Peyer's patch (tissue), 4 donors: ENCODE measurements around the gene GRIK4. TPM values are rescaled to one million over a fixed set of nuclear protein-coding genes. Genes with fewer than 3 reads are reported as not detected.
A peak's percentile ranks its signal among the peaks of the same experiment; 100 is the strongest.

Experiments
- DNase-seq, 3 donors: peaks; one replicate each; pipeline ENCODE4 v3.0.0-alpha.2; 2017 to 2019
- H3K27ac ChIP-seq, 4 donors: fragments of 200-600 bp; sonication (generic); one replicate each; pipeline ENCODE4 v1.5.1; 2016 to 2019
- H3K27me3 ChIP-seq, 2 donors: fragments of 200-600 bp; sonication (generic); one replicate each; pipeline ENCODE4 v1.5.1; 2019
- H3K36me3 ChIP-seq, 3 donors: fragments of 200-600 bp; sonication (generic); one replicate each; pipeline ENCODE4 v1.5.1; 2016 to 2019
- H3K4me1 ChIP-seq, 4 donors: fragments of 200-600 bp; sonication (generic); one replicate each; pipeline ENCODE4 v1.5.1; 2016 to 2019
- H3K4me3 ChIP-seq, 4 donors: fragments of 200-600 bp; sonication (generic); 1 replicate in 3 of 4; 2 replicates in 1 of 4; pipeline ENCODE4 v1.5.1; 2016 to 2019; ENCODE audit warnings: mild to moderate bottlenecking in 1 of 4
- H3K9me3 ChIP-seq, 4 donors: fragments of 200-600 bp; sonication (generic); one replicate each; pipeline ENCODE4 v1.5.1; 2016 to 2019; ENCODE audit warnings: mild to moderate bottlenecking in 1 of 4
- POLR2A ChIP-seq, 2 donors: fragments of 450-650 bp; IDR thresholded peaks; one replicate each; pipeline ENCODE4 v1.5.1; 2017; ENCODE audit warnings: antibody characterized with exemption in 2 of 2, mild to moderate bottlenecking in 2 of 2, moderate library complexity in 2 of 2
- total RNA-seq, 4 donors: library from RNA; depleted of rRNA; stranded (reverse); fragments of >200 nt; gene quantifications; one replicate each; pipeline ENCODE4 v1.1.0, GENCODE V29; 2016
- TF ChIP-seq, protein P1 (sequence below), 6 experiments: fragments of 450-650 bp in 4 of 6; fragments of 200-600 bp in 2 of 6; sonication (generic) in 1 of 6; IDR thresholded peaks; one replicate each; pipeline ENCODE4 v1.5.1; 2017 to 2019; ENCODE audit warnings: antibody characterized with exemption in 6 of 6, mild to moderate bottlenecking in 3 of 6, moderate library complexity in 1 of 6

The GRIK4 gene
- total RNA-seq, 4 donors from 2014 or later, result 0.40 to 2.5 TPM; not detected in 2

DNA sequence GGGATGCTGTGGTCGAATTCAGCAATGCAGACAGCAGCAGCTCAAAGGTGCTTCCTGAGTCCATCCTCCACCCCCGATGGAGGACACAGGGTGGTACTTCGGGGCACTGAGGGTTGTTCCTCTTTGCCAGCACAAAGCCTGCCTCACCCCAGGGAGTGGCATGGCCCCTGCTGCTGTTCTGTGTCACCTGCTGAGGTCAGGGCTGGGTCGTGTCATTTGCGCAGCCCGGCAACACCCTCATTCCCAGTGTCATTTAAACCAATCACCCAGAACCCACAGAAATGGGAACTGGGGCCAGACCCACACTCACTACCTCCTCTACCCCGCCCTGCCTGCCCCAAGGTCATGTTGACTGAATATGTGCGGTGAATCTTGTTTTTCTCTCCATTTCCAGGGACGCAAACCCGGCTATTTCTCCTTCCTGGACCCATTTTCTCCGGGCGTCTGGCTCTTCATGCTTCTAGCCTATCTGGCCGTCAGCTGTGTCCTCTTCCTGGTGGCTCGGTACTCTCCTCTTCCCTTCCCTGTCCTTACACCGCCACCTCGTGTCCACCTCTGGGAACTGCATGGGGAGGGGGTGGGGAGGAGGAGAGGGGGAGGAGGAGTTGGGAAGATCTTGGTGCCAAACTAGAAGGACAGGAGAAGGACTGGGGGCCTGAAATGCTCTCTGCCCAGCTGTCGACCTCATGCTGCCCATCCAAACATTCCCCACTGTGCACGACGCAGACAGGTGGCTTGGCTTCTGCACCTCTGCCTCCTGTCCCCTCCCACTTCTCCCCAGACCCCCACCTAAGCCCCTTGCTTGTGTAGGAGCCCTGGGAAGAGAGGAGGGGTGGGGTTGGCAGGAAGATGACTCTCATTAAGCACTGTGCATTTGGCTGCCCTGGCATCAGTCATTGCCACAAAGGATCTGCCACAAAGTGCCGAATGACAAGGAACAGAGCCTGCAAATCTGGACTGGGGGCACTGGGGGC lies 441.2 kb downstream of the GRIK4 start:
- peak; percentile 58 to 79 (median 77) for DNase-seq
- Histone ChIP-seq H3K9me3 (no peaks in the 10 kb centered on the region), H3K36me3 (no peaks in the 10 kb centered on the region), H3K27ac (no peak overlapping the region), H3K27me3 (no peaks in the 10 kb centered on the region), H3K4me1 (peaks cover 0 to 6% (median 2%) of the 10 kb centered on the region in 4 donors), H3K4me3 (peak overlapping the region in 3 of 4 donors; percentile 13 to 27 (median 20))
- TF ChIP-seq POLR2A (IDR thresholded peaks at IDR 0.05), result no peak
- TF ChIP-seq, protein P1, sequence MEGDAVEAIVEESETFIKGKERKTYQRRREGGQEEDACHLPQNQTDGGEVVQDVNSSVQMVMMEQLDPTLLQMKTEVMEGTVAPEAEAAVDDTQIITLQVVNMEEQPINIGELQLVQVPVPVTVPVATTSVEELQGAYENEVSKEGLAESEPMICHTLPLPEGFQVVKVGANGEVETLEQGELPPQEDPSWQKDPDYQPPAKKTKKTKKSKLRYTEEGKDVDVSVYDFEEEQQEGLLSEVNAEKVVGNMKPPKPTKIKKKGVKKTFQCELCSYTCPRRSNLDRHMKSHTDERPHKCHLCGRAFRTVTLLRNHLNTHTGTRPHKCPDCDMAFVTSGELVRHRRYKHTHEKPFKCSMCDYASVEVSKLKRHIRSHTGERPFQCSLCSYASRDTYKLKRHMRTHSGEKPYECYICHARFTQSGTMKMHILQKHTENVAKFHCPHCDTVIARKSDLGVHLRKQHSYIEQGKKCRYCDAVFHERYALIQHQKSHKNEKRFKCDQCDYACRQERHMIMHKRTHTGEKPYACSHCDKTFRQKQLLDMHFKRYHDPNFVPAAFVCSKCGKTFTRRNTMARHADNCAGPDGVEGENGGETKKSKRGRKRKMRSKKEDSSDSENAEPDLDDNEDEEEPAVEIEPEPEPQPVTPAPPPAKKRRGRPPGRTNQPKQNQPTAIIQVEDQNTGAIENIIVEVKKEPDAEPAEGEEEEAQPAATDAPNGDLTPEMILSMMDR (IDR thresholded peaks at IDR 0.05), result peak in 5 of 6 experiments; percentile 30 to 77 (median 59)

DNA sequence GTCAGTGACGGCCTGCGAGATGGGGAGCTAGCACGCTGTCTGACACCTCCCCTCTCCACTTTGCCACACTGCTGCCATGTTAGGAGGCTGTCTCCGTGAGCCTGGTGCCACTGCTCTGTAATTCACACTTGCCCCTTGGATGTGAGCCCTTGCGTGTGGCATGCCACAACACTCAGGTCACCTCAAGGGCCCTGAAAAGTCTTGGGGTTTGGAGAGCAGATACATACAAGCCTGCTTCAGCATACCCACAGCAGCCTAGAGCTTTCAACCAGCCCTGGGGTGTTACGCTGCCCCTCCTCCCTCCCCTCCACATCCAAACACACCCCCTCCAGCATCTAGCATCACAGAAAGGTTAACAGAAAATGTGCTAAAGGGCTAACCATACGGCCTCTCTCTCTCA lies 442.8 kb downstream of the GRIK4 start:
- H3K4me3 ChIP-seq, result no peak overlapping the region
- no peaks in the 10 kb centered on the region for H3K36me3 ChIP-seq
- no peaks in the 10 kb centered on the region for H3K27me3 ChIP-seq
- H3K27ac ChIP-seq, result no peak overlapping the region
- H3K9me3 ChIP-seq, result no peaks in the 10 kb centered on the region
- TF ChIP-seq, protein P1 (IDR thresholded peaks at IDR 0.05), result no peak
- H3K4me1 ChIP-seq, result peaks cover 0 to 6% (median 2%) of the 10 kb centered on the region in 4 donors
- DNase-seq, result no peak

DNA sequence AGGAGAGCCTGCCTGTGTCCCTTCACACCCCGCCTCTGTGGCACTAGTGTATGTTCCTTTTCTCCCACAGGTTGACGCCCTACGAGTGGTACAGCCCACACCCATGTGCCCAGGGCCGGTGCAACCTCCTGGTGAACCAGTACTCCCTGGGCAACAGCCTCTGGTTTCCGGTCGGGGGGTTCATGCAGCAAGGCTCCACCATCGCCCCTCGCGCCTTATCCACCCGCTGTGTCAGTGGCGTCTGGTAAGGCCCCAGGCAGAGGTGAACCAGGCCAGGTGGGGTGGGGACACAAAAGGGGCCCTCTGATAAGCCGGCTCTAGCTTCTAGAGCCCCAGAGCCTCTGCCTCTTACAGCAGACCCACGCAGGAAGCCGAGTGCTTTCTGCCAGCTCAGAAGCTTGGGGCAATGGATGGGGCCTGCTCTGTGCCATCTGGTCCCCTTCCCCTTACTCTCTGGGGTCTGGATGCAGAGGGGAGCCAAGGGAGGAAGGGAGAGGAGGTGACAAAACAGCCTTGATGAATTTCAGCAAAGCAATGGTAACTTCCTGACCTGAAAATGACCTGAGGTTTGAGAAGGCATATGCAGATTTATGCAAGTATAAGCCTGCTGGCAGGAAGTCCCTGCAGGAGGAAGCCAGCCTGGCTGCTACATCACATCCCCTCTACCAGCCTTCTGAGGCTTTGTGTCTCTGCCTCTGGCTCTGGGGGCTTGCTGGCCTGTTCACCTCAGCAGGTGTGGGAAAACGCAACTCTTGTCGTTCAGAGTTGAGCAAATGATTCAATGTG lies 445.4 kb downstream of the GRIK4 start:
- Histone ChIP-seq H3K9me3 (no peaks in the 10 kb centered on the region), H3K27ac (no peak overlapping the region), H3K27me3 (no peaks in the 10 kb centered on the region), H3K36me3 (no peaks in the 10 kb centered on the region), H3K4me1 (peaks cover 0 to 6% (median 2%) of the 10 kb centered on the region in 4 donors), H3K4me3 (no peak overlapping the region)
- no peak for DNase-seq
- no peak for TF ChIP-seq POLR2A (IDR thresholded peaks at IDR 0.05)
- TF ChIP-seq, protein P1 (IDR thresholded peaks at IDR 0.05), result no peak

DNA sequence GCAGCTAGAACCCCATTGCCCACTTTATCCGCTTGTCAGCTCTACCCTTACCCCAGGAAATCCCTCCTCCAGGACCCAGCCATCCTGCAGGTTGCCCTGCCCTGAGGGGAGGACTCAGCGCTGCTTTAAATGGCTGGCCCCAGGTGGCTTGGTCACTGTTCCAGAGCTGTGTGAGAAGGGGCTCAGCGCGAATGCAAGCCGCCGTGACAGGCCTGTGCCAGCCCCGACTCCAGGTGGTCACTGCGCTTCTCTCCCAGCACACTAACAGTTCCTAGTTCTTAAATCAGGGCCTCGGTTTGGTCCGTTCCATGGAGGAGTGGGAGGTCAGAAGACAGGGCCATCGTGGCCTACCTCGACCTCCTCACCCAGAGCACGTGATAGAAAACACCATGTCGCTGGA lies 446.6 kb downstream of the GRIK4 start:
- no peaks in the 10 kb centered on the region for H3K4me1 ChIP-seq
- no peaks in the 10 kb centered on the region for H3K36me3 ChIP-seq
- TF ChIP-seq POLR2A (IDR thresholded peaks at IDR 0.05), result no peak
- TF ChIP-seq, protein P1 (IDR thresholded peaks at IDR 0.05), result no peak
- no peak overlapping the region for H3K27ac ChIP-seq
- no peaks in the 10 kb centered on the region for H3K27me3 ChIP-seq
- no peak for DNase-seq
- H3K4me3 ChIP-seq, result no peak overlapping the region
- H3K9me3 ChIP-seq, result no peaks in the 10 kb centered on the region

DNA sequence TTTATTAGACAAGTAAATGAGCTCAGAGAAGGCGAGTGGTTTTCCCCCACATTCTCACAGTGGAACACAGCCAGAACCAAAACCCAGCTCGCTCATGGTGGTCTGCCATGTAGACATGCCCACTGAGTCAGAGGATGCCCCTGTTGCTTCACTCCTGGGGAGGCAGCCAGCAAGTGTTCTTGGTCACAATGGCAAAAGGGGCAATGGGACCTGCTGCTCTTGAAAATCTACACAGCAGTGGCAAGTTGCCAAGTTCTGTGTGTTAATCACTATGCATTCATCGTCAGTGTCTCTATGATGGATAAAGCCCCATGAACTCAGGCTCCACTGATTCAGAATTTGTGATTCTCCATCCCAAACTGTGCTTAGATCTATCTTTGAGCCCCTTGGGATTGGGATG lies 447.6 kb downstream of the GRIK4 start:
- DNase-seq, result no peak
- H3K27me3 ChIP-seq, result no peaks in the 10 kb centered on the region
- no peaks in the 10 kb centered on the region for H3K9me3 ChIP-seq

More for the DNA sequence above, 447.6 kb downstream of the GRIK4 start:
- no peak overlapping the region for H3K27ac ChIP-seq
- no peaks in the 10 kb centered on the region for H3K36me3 ChIP-seq
- TF ChIP-seq, protein P1 (IDR thresholded peaks at IDR 0.05), result no peak
- TF ChIP-seq POLR2A (IDR thresholded peaks at IDR 0.05), result no peak
- no peaks in the 10 kb centered on the region for H3K4me1 ChIP-seq
- no peak overlapping the region for H3K4me3 ChIP-seq
